Epithelial cell of proximal tubule (primary cell): ENCODE data around the gene ALPK3. TPM values are rescaled to one million over a fixed set of nuclear protein-coding genes. Genes with fewer than 3 reads are reported as not detected.

Experiments used
- DNase-seq: peaks from one replicate; pipeline ENCODE4 v3.0.0-alpha.2; 2011; ENCODE audit warnings: low read depth
- H3K4me3 ChIP-seq: 2 replicates; pipeline ENCODE4 v1.5.1; 2011; ENCODE audit warnings: low read depth, mild to moderate bottlenecking, low read length
- CTCF ChIP-seq: conservative IDR thresholded peaks from 2 replicates; pipeline ENCODE4 v1.5.1; 2012; ENCODE audit warnings: low read depth, mild to moderate bottlenecking, low read length
- total RNA-seq: library from RNA; depleted of rRNA; stranded (reverse); fragments of >200 nt; gene quantifications from 2 replicates; pipeline ENCODE4 v1.2.3, GENCODE V29; 2015

ALPK3 gene
- total RNA-seq, 1 donor from 2014 or later = 30.8 TPM

GRCh38 chr15:84778194-84778593, 39.0 kb upstream of the ALPK3 start:
- no peak for TF ChIP-seq CTCF
- H3K4me3 ChIP-seq = no peak overlapping the region
- DNase-seq = no peak

- no peak for DNase-seq
- TF ChIP-seq CTCF = no peak
- no peak overlapping the region for H3K4me3 ChIP-seq
Measured at GRCh38 chr15:84780492-84780891, 36.7 kb upstream of the ALPK3 start.

- H3K4me3 ChIP-seq = no peak overlapping the region
- no peak for DNase-seq
- TF ChIP-seq CTCF = no peak
Measured at GRCh38 chr15:84781495-84781894, 35.7 kb upstream of the ALPK3 start.

GRCh38 chr15:84782346-84782745, 34.8 kb upstream of the ALPK3 start:
- TF ChIP-seq CTCF = no peak
- H3K4me3 ChIP-seq = no peak overlapping the region
- no peak for DNase-seq

GRCh38 chr15:84783493-84784251, 33.5 kb upstream of the ALPK3 start:
- H3K4me3 ChIP-seq = no peak overlapping the region
- DNase-seq = no peak
- no peak for TF ChIP-seq CTCF

- no peak for DNase-seq
- TF ChIP-seq CTCF = no peak
- H3K4me3 ChIP-seq = no peak overlapping the region
Measured at GRCh38 chr15:84784262-84784661, 32.9 kb upstream of the ALPK3 start.

- no peak overlapping the region for H3K4me3 ChIP-seq
- no peak for DNase-seq
- no peak for TF ChIP-seq CTCF
Measured at GRCh38 chr15:84785053-84785452, 32.1 kb upstream of the ALPK3 start.
